H9 (cell line): ENCODE measurements around the gene GPR21. TPM values are rescaled to one million over a fixed set of nuclear protein-coding genes. Genes with fewer than 3 reads are reported as not detected.

Experiments
- DNase-seq: peaks from one replicate; pipeline ENCODE4 v3.0.0-alpha.2; 2017
- H2AFZ ChIP-seq: one replicate; pipeline ENCODE4 v1.6.1; 2013; ENCODE audit warnings: mild to moderate bottlenecking, low read length, control low read depth, moderate library complexity
- H2AK5ac ChIP-seq: 2 replicates; pipeline ENCODE4 v1.6.1; 2013; ENCODE audit warnings: low read length, control low read depth, mixed read lengths; ENCODE audit not compliant: insufficient read length
- H2BK120ac ChIP-seq: one replicate; pipeline ENCODE4 v1.6.1; 2013; ENCODE audit warnings: low read depth, mild to moderate bottlenecking, low read length, control low read depth, inconsistent platforms; ENCODE audit not compliant: poor library complexity, severe bottlenecking
- H2BK12ac ChIP-seq: 2 replicates; pipeline ENCODE4 v1.6.1; 2013; ENCODE audit warnings: low read length, control low read depth, mixed read lengths, low read depth; ENCODE audit not compliant: insufficient read length
- H2BK15ac ChIP-seq: 2 replicates; pipeline ENCODE4 v1.6.1; 2013; ENCODE audit warnings: low read depth, low read length, control low read depth
- H2BK20ac ChIP-seq: one replicate; pipeline ENCODE4 v1.6.1; 2013; ENCODE audit warnings: low read depth, mild to moderate bottlenecking, low read length, control low read depth, inconsistent platforms; ENCODE audit not compliant: poor library complexity, severe bottlenecking
- H2BK5ac ChIP-seq: 2 replicates; pipeline ENCODE4 v1.6.1; 2013; ENCODE audit warnings: low read length, control low read depth, mixed read lengths; ENCODE audit not compliant: insufficient read length
- H3K14ac ChIP-seq: 2 replicates; pipeline ENCODE4 v1.6.1; 2013; ENCODE audit warnings: low read length, control low read depth; ENCODE audit not compliant: insufficient read depth
- H3K18ac ChIP-seq: 2 replicates; pipeline ENCODE4 v1.6.1; 2013; ENCODE audit warnings: low read depth, mild to moderate bottlenecking, mixed read lengths, low read length, control low read depth; ENCODE audit not compliant: insufficient read length
- H3K23ac ChIP-seq: 2 replicates; pipeline ENCODE4 v1.6.1; 2013; ENCODE audit warnings: low read length, control low read depth, mixed read lengths, low read depth; ENCODE audit not compliant: insufficient read length
- H3K23me2 ChIP-seq: 2 replicates; pipeline ENCODE4 v1.6.1; 2013; ENCODE audit warnings: low read depth, mild to moderate bottlenecking, mixed read lengths, low read length, control low read depth; ENCODE audit not compliant: insufficient read length, poor library complexity, severe bottlenecking
- H3K27ac ChIP-seq: 2 replicates; pipeline ENCODE4 v1.5.1; 2013; ENCODE audit warnings: low read length, control low read depth, mixed read lengths, low read depth; ENCODE audit not compliant: insufficient read length
- H3K27me3 ChIP-seq: 2 replicates; pipeline ENCODE4 v1.6.1; 2013; ENCODE audit warnings: low read length, control low read depth, inconsistent platforms; ENCODE audit not compliant: insufficient read depth
- H3K4ac ChIP-seq: 2 replicates; pipeline ENCODE4 v1.6.1; 2013; ENCODE audit warnings: low read depth, mild to moderate bottlenecking, control low read depth, inconsistent platforms, low read length, moderate library complexity
- H3K4me1 ChIP-seq: 2 replicates; pipeline ENCODE4 v1.6.1; 2013; ENCODE audit warnings: low read length, control low read depth, inconsistent platforms; ENCODE audit not compliant: insufficient read depth
- H3K4me2 ChIP-seq: 2 replicates; pipeline ENCODE4 v1.6.1; 2013; ENCODE audit warnings: low read length, control low read depth, mixed read lengths; ENCODE audit not compliant: insufficient read length, insufficient read depth
- H3K56ac ChIP-seq: 2 replicates; pipeline ENCODE4 v1.6.1; 2013; ENCODE audit warnings: low read depth, mild to moderate bottlenecking, mixed read lengths, low read length, control low read depth; ENCODE audit not compliant: insufficient read length
- H3K79me1 ChIP-seq: 2 replicates; pipeline ENCODE4 v1.6.1; 2013; ENCODE audit warnings: low read depth, mild to moderate bottlenecking, moderate library complexity, low read length, control low read depth, inconsistent platforms; ENCODE audit not compliant: insufficient read depth, poor library complexity, severe bottlenecking
- H3K79me2 ChIP-seq: 2 replicates; pipeline ENCODE4 v1.6.1; 2013; ENCODE audit warnings: low read length, control low read depth, inconsistent platforms; ENCODE audit not compliant: insufficient read depth
- H3K9ac ChIP-seq: 2 replicates; pipeline ENCODE4 v1.6.1; 2013; ENCODE audit warnings: low read length, control low read depth, mixed read lengths; ENCODE audit not compliant: insufficient read length; ENCODE audit errors: extremely low read depth
- H3K9me3 ChIP-seq: one replicate; pipeline ENCODE4 v1.6.1; 2013; ENCODE audit warnings: low read depth, low read length, inconsistent platforms; ENCODE audit not compliant: control insufficient read depth
- H3T11ph ChIP-seq: one replicate; pipeline ENCODE4 v1.6.1; 2013; ENCODE audit warnings: mild to moderate bottlenecking, low read length, control low read depth, inconsistent platforms
- H4K20me1 ChIP-seq: one replicate; pipeline ENCODE4 v1.6.1; 2013; ENCODE audit not compliant: control insufficient read depth, insufficient read length, insufficient read depth
- H4K5ac ChIP-seq: 2 replicates; pipeline ENCODE4 v1.6.1; 2013; ENCODE audit warnings: low read depth, mild to moderate bottlenecking, mixed read lengths, low read length, control low read depth; ENCODE audit not compliant: insufficient read length
- H4K8ac ChIP-seq: replicated peaks from 2 replicates; pipeline ENCODE4 v1.6.1; 2013; ENCODE audit warnings: low read length, control low read depth, mixed read lengths, low read depth; ENCODE audit not compliant: insufficient read length
- H4K91ac ChIP-seq: 2 replicates; pipeline ENCODE4 v1.6.1; 2013; ENCODE audit warnings: low read depth, mild to moderate bottlenecking, moderate library complexity, mixed read lengths, low read length, control low read depth; ENCODE audit not compliant: insufficient read length
- H3K27ac Mint-ChIP-seq, 3 experiments: 2 replicates in 2 of 3; 3 replicates in 1 of 3; pipeline ENCODE4 v1.8.0; 2020 to 2021; ENCODE audit warnings: mixed read lengths in 3 of 3, mild to moderate bottlenecking in 1 of 3, moderate library complexity in 1 of 3
- H3K27me3 Mint-ChIP-seq: 2 replicates; pipeline ENCODE4 v1.8.0; 2021; ENCODE audit warnings: low read depth, mild to moderate bottlenecking, moderate library complexity, mixed read lengths
- H3K36me3 Mint-ChIP-seq, 3 experiments: 2 replicates in 2 of 3; 3 replicates in 1 of 3; pipeline ENCODE4 v1.8.0; 2020 to 2021; ENCODE audit warnings: low read depth in 3 of 3, mixed read lengths in 3 of 3; ENCODE audit not compliant: insufficient read depth in 1 of 3
- H3K4me1 Mint-ChIP-seq, 2 experiments: 2 replicates each; pipeline ENCODE4 v1.8.0; 2020; ENCODE audit warnings: mixed read lengths in 2 of 2
- H3K4me3 Mint-ChIP-seq, 2 experiments: 2 replicates in 1 of 2; 3 replicates in 1 of 2; pipeline ENCODE4 v1.8.0; 2020 to 2021; ENCODE audit warnings: mild to moderate bottlenecking in 2 of 2, mixed read lengths in 2 of 2, moderate library complexity in 1 of 2
- H3K9me3 Mint-ChIP-seq, 2 experiments: 2 replicates in 1 of 2; 3 replicates in 1 of 2; pipeline ENCODE4 v1.8.0; 2020; ENCODE audit warnings: mild to moderate bottlenecking in 2 of 2, mixed read lengths in 2 of 2, moderate library complexity in 1 of 2
- WGBS: extraction: QIAGEN DNeasy Blood & Tissue Kit; methylation state at CpG from one replicate; pipeline ENCODE4 v1.1.7; 2013; ENCODE audit warnings: missing lambda C conversion rate, low lambda C conversion rate, mixed read lengths; ENCODE audit not compliant: insufficient read length; ENCODE audit errors: extremely low coverage; 5-methylcytosine and 5-hydroxymethylcytosine counted together
- total RNA-seq: library from RNA; stranded (reverse); gene quantifications from 2 replicates; pipeline ENCODE4 v1.2.1, GENCODE V29; 2021
- TF ChIP-seq, protein P1 (sequence below): fragments of 200-600 bp; sonication (generic); conservative IDR thresholded peaks from 3 replicates; pipeline ENCODE4 v1.8.0; 2021; ENCODE audit warnings: antibody characterized with exemption, mild to moderate bottlenecking

Gene GPR21
- total RNA-seq, 1 experiment from 2014 or later, result 0.87 TPM

- H3K27me3 Mint-ChIP-seq, result no peaks in the 10 kb centered on the region
- no peak overlapping the region for H2AK5ac ChIP-seq
- H3K9ac ChIP-seq, result no peak overlapping the region
- no peak overlapping the region for H3K56ac ChIP-seq
- H4K20me1 ChIP-seq, result no peaks in the 10 kb centered on the region
- no peaks in the 10 kb centered on the region for H3K23me2 ChIP-seq
- H3K4me3 Mint-ChIP-seq, result no peak overlapping the region
- no peak overlapping the region for H3K4me2 ChIP-seq
- H4K91ac ChIP-seq, result no peak overlapping the region
- H3K4me1 ChIP-seq, result no peaks in the 10 kb centered on the region
- H2BK20ac ChIP-seq, result no peak overlapping the region
- TF ChIP-seq, protein P1, sequence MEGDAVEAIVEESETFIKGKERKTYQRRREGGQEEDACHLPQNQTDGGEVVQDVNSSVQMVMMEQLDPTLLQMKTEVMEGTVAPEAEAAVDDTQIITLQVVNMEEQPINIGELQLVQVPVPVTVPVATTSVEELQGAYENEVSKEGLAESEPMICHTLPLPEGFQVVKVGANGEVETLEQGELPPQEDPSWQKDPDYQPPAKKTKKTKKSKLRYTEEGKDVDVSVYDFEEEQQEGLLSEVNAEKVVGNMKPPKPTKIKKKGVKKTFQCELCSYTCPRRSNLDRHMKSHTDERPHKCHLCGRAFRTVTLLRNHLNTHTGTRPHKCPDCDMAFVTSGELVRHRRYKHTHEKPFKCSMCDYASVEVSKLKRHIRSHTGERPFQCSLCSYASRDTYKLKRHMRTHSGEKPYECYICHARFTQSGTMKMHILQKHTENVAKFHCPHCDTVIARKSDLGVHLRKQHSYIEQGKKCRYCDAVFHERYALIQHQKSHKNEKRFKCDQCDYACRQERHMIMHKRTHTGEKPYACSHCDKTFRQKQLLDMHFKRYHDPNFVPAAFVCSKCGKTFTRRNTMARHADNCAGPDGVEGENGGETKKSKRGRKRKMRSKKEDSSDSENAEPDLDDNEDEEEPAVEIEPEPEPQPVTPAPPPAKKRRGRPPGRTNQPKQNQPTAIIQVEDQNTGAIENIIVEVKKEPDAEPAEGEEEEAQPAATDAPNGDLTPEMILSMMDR, result no peak
- H3K4me1 Mint-ChIP-seq, result no peaks in the 10 kb centered on the region
- no peaks in the 10 kb centered on the region for H3K27me3 ChIP-seq
- H3K27ac Mint-ChIP-seq, result no peak overlapping the region
- H3K23ac ChIP-seq, result no peak overlapping the region
- no peak overlapping the region for H4K8ac ChIP-seq
- no peak overlapping the region for H3K18ac ChIP-seq
- H3K79me1 ChIP-seq, result no peaks in the 10 kb centered on the region
- H3K9me3 Mint-ChIP-seq, result no peaks in the 10 kb centered on the region; a peak in 1 of 5 replicates
- no peak overlapping the region for H3T11ph ChIP-seq
- no peaks in the 10 kb centered on the region for H3K79me2 ChIP-seq
- no peak overlapping the region for H2AFZ ChIP-seq
- no peak overlapping the region for H2BK120ac ChIP-seq
- no peak overlapping the region for H3K4ac ChIP-seq
- H2BK5ac ChIP-seq, result no peak overlapping the region
- H3K9me3 ChIP-seq, result no peaks in the 10 kb centered on the region
- no CpG with 5 or more reads among the region's 1 CpG for WGBS
- no peak overlapping the region for H2BK15ac ChIP-seq
- DNase-seq, result no peak
- H4K5ac ChIP-seq, result no peak overlapping the region
- H3K14ac ChIP-seq, result no peak overlapping the region
- peaks cover 8 to 21% (median 20%) of the 10 kb centered on the region in 3 experiments for H3K36me3 Mint-ChIP-seq
- H2BK12ac ChIP-seq, result no peak overlapping the region
- H3K27ac ChIP-seq, result no peak overlapping the region
Observed at GRCh38 chr9:123039617-123040219, 6.3 kb downstream of the GPR21 start.
